ENCODE measurements around the gene CD200R1.
"Not testable (repeated sequence)": the region's sequence is repeated elsewhere in the genome, so short reads cannot be mapped to it uniquely, and the experiment has no call there.

Gene CD200R1

GRCh38 chr3:112925969-112926368 lies 48.9 kb downstream of the CD200R1 start:
- H3K4me2 ChIP-seq (ENCODE audit: low read length) = no peak overlapping the region
- H3K36me3 ChIP-seq (ENCODE audit: insufficient read depth, low read length) = no peaks in the 10 kb centered on the region
- H3K4me1 ChIP-seq (ENCODE audit: insufficient read depth, low read length, severe bottlenecking) = no peaks in the 10 kb centered on the region
- TF ChIP-seq, protein P1, sequence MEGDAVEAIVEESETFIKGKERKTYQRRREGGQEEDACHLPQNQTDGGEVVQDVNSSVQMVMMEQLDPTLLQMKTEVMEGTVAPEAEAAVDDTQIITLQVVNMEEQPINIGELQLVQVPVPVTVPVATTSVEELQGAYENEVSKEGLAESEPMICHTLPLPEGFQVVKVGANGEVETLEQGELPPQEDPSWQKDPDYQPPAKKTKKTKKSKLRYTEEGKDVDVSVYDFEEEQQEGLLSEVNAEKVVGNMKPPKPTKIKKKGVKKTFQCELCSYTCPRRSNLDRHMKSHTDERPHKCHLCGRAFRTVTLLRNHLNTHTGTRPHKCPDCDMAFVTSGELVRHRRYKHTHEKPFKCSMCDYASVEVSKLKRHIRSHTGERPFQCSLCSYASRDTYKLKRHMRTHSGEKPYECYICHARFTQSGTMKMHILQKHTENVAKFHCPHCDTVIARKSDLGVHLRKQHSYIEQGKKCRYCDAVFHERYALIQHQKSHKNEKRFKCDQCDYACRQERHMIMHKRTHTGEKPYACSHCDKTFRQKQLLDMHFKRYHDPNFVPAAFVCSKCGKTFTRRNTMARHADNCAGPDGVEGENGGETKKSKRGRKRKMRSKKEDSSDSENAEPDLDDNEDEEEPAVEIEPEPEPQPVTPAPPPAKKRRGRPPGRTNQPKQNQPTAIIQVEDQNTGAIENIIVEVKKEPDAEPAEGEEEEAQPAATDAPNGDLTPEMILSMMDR (IDR thresholded peaks at IDR 0.05; ENCODE audit: low read length) = no peak
- TF ChIP-seq EZH2 (IDR thresholded peaks at IDR 0.05; ENCODE audit: borderline replicate concordance, low read length) = no peak
- no peak overlapping the region for H3K27ac ChIP-seq (ENCODE audit: low read depth, low read length, poor library complexity, severe bottlenecking)
- H3K9me3 ChIP-seq (ENCODE audit: low read length) = no peaks in the 10 kb centered on the region
- H3F3A ChIP-seq (ENCODE audit: insufficient read depth, low read length) = no peaks in the 10 kb centered on the region
- H4K20me1 ChIP-seq (ENCODE audit: insufficient read depth, low read length) = no peaks in the 10 kb centered on the region
- no peak overlapping the region for H2AFZ ChIP-seq (ENCODE audit: low read length)
- H3K4me3 ChIP-seq (ENCODE audit: low read depth, low read length, poor library complexity, severe bottlenecking) = no peak overlapping the region
- no peaks in the 10 kb centered on the region for H3K9me2 ChIP-seq (ENCODE audit: low read depth, low read length)
- no peak overlapping the region for H3K9ac ChIP-seq (ENCODE audit: low read length)
- no peaks in the 10 kb centered on the region for H3K27me3 ChIP-seq (ENCODE audit: insufficient read depth, low read length)
- H3K79me2 ChIP-seq (ENCODE audit: insufficient read depth, low read length) = no peaks in the 10 kb centered on the region

DNA sequence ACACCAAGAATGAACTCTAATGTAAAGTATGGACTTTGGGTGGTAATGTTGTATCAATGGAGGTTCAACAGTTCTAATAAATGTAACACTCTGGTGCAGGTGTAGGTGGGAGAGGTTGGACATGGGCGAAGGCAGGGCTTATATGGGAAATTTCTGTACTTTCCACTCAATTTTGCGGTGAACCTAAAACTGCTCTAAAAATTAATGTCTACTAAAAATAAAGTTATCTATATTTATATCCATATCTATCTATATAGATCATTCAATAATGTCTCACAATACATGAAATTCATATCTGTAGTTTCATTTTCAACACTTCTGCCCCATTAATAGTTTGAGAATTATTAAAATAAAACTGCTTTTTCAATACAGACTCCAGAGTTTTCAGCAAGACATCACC lies 49.3 kb downstream of the CD200R1 start:
- Histone ChIP-seq H3K4me2 (ENCODE audit: low read length) (no peak overlapping the region), H3K27me3 (ENCODE audit: insufficient read depth, low read length) (no peaks in the 10 kb centered on the region), H2AFZ (ENCODE audit: low read length) (no peak overlapping the region), H4K20me1 (ENCODE audit: insufficient read depth, low read length) (no peaks in the 10 kb centered on the region), H3F3A (ENCODE audit: insufficient read depth, low read length) (no peaks in the 10 kb centered on the region), H3K36me3 (ENCODE audit: insufficient read depth, low read length) (no peaks in the 10 kb centered on the region), H3K9me2 (ENCODE audit: low read depth, low read length) (no peaks in the 10 kb centered on the region), H3K9me3 (ENCODE audit: low read length) (no peaks in the 10 kb centered on the region), H3K4me3 (ENCODE audit: low read depth, low read length, poor library complexity, severe bottlenecking) (no peak overlapping the region), H3K27ac (ENCODE audit: low read depth, low read length, poor library complexity, severe bottlenecking) (no peak overlapping the region), H3K9ac (ENCODE audit: low read length) (no peak overlapping the region), H3K79me2 (ENCODE audit: insufficient read depth, low read length) (no peaks in the 10 kb centered on the region), H3K4me1 (ENCODE audit: insufficient read depth, low read length, severe bottlenecking) (no peaks in the 10 kb centered on the region)
- TF ChIP-seq, protein P1 (IDR thresholded peaks at IDR 0.05; ENCODE audit: low read length) = no peak
- no peak for TF ChIP-seq EZH2 (IDR thresholded peaks at IDR 0.05; ENCODE audit: borderline replicate concordance, low read length)

DNA sequence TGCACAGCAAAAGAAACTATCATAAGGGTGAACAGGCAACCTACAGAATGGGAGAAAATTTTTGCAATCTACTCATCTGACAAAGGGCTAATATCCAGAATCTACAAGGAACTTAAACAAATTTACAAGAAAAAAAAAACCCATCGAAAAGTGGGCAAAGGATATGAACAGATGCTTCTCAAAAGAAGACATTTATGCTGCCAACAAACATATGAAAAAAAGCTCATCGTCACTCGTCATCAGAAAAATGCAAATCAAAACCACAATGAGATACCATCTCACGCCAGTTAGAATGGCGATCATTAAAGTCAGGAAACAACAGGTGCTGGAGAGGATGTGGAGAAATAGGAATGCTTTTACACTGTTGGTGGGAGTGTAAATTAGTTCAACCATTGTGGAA lies 55.4 kb downstream of the CD200R1 start:
- H3K4me3 ChIP-seq (ENCODE audit: low read depth, low read length, poor library complexity, severe bottlenecking); H3K4me2 ChIP-seq (ENCODE audit: low read length); H3K79me2 ChIP-seq (ENCODE audit: insufficient read depth, low read length); H4K20me1 ChIP-seq (ENCODE audit: insufficient read depth, low read length); H3K9ac ChIP-seq (ENCODE audit: low read length); H3F3A ChIP-seq (ENCODE audit: insufficient read depth, low read length); H2AFZ ChIP-seq (ENCODE audit: low read length); H3K27ac ChIP-seq (ENCODE audit: low read depth, low read length, poor library complexity, severe bottlenecking); H3K27me3 ChIP-seq (ENCODE audit: insufficient read depth, low read length); H3K9me2 ChIP-seq (ENCODE audit: low read depth, low read length); H3K9me3 ChIP-seq (ENCODE audit: low read length); H3K4me1 ChIP-seq (ENCODE audit: insufficient read depth, low read length, severe bottlenecking); H3K36me3 ChIP-seq (ENCODE audit: insufficient read depth, low read length): not testable (repeated sequence)

GRCh38 chr3:112908252-112908651 lies 66.7 kb downstream of the CD200R1 start:
- Histone ChIP-seq H3K79me2 (ENCODE audit: insufficient read depth, low read length) (no peaks in the 10 kb centered on the region), H3K4me2 (ENCODE audit: low read length) (no peak overlapping the region), H2AFZ (ENCODE audit: low read length) (no peak overlapping the region), H3K9me2 (ENCODE audit: low read depth, low read length) (no peaks in the 10 kb centered on the region), H3K9ac (ENCODE audit: low read length) (no peak overlapping the region), H3K27ac (ENCODE audit: low read depth, low read length, poor library complexity, severe bottlenecking) (no peak overlapping the region), H3K27me3 (ENCODE audit: insufficient read depth, low read length) (no peaks in the 10 kb centered on the region), H4K20me1 (ENCODE audit: insufficient read depth, low read length) (no peaks in the 10 kb centered on the region), H3F3A (ENCODE audit: insufficient read depth, low read length) (no peaks in the 10 kb centered on the region), H3K4me3 (ENCODE audit: low read depth, low read length, poor library complexity, severe bottlenecking) (no peak overlapping the region), H3K9me3 (ENCODE audit: low read length) (no peaks in the 10 kb centered on the region), H3K36me3 (ENCODE audit: insufficient read depth, low read length) (no peaks in the 10 kb centered on the region), H3K4me1 (ENCODE audit: insufficient read depth, low read length, severe bottlenecking) (peaks cover 5% of the 10 kb centered on the region)
- no peak for TF ChIP-seq EZH2 (IDR thresholded peaks at IDR 0.05; ENCODE audit: borderline replicate concordance, low read length)
- TF ChIP-seq, protein P1 (IDR thresholded peaks at IDR 0.05; ENCODE audit: low read length) = no peak
